Stimulated activated memory B cell treated with anti-CD40 and anti-IgM and Interleukin-4, amounts not matched to agents 10 μg/mL and 1 μg/mL and 100 μg/mL, for 72 hours (primary cell): ENCODE measurements around the gene ZNF429.
"Not testable (repeated sequence)": the region's sequence is repeated elsewhere in the genome, so short reads cannot be mapped to it uniquely, and the experiment has no call there.

Source experiments
- ATAC-seq: fragments of 150-1000 bp; cut with Tn5 transposase; 2 replicates; pipeline ENCODE4 v1.10.0; 2021
- H3K27ac Mint-ChIP-seq: one replicate; pipeline ENCODE4 v1.8.0; 2022; ENCODE audit warnings: mild to moderate bottlenecking, mixed read lengths
- H3K27me3 Mint-ChIP-seq: one replicate; pipeline ENCODE4 v1.8.0; 2022; ENCODE audit warnings: mixed read lengths
- H3K36me3 Mint-ChIP-seq: one replicate; pipeline ENCODE4 v1.8.0; 2022; ENCODE audit warnings: mixed read lengths
- H3K4me1 Mint-ChIP-seq: one replicate; pipeline ENCODE4 v1.8.0; 2022; ENCODE audit warnings: mixed read lengths
- H3K4me3 Mint-ChIP-seq: one replicate; pipeline ENCODE4 v1.8.0; 2022; ENCODE audit warnings: mild to moderate bottlenecking, moderate library complexity, mixed read lengths
- H3K9me3 Mint-ChIP-seq: one replicate; pipeline ENCODE4 v1.8.0; 2022; ENCODE audit warnings: mixed read lengths

The ZNF429 gene

GRCh38 chr19:21492947-21493906 lies 12.2 kb upstream of the ZNF429 start:
- ATAC-seq: no peak
- H3K9me3 Mint-ChIP-seq: no peaks in the 10 kb centered on the region

GRCh38 chr19:21496876-21497275 lies 8.5 kb upstream of the ZNF429 start:
- H3K4me3 Mint-ChIP-seq: no peak overlapping the region
- H3K27me3 Mint-ChIP-seq: no peaks in the 10 kb centered on the region
- no peak overlapping the region for H3K27ac Mint-ChIP-seq
- H3K36me3 Mint-ChIP-seq: no peaks in the 10 kb centered on the region
- no peak for ATAC-seq
- H3K9me3 Mint-ChIP-seq: no peaks in the 10 kb centered on the region
- no peaks in the 10 kb centered on the region for H3K4me1 Mint-ChIP-seq

More at GRCh38 chr19:21492947-21493906, 12.2 kb upstream of the ZNF429 start:
- no peaks in the 10 kb centered on the region for H3K27me3 Mint-ChIP-seq
- H3K4me1 Mint-ChIP-seq: no peaks in the 10 kb centered on the region
- H3K27ac Mint-ChIP-seq: no peak overlapping the region
- no peaks in the 10 kb centered on the region for H3K36me3 Mint-ChIP-seq
- no peak overlapping the region for H3K4me3 Mint-ChIP-seq

DNA sequence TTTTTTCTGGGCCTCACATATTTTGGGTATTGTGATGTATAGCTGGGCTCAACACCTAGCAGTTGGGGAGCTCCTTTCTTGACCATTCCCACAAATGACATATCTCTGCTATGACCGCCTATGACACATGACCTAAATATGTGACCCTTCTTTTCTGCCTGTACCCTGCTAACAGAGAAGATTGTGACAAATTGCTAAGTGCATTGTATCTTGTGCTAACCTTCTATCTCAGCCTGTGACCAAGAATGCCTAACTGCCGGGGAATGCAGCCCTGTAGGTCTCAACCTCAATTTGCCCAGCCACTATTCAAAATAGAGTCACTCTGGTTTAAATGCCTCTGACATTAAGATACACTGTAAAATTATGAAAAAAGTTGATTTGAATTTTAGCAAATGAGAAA lies 6.8 kb upstream of the ZNF429 start:
- ATAC-seq: no peak
- Mint-ChIP-seq H3K4me3 (no peak overlapping the region), H3K36me3 (no peaks in the 10 kb centered on the region), H3K27me3 (no peaks in the 10 kb centered on the region), H3K9me3 (no peaks in the 10 kb centered on the region), H3K4me1 (no peaks in the 10 kb centered on the region), H3K27ac (no peak overlapping the region)

- no peaks in the 10 kb centered on the region for H3K27me3 Mint-ChIP-seq
- no peak for ATAC-seq
- peaks cover 45% of the 10 kb centered on the region for H3K36me3 Mint-ChIP-seq
- no peak overlapping the region for H3K27ac Mint-ChIP-seq
- H3K9me3 Mint-ChIP-seq: peaks cover 7% of the 10 kb centered on the region
- no peak overlapping the region for H3K4me3 Mint-ChIP-seq
- peaks cover 25% of the 10 kb centered on the region for H3K4me1 Mint-ChIP-seq
Measured at GRCh38 chr19:21508198-21508597, 2.8 kb downstream of the ZNF429 start.

- H3K4me1 Mint-ChIP-seq: peaks cover 12% of the 10 kb centered on the region
- H3K36me3 Mint-ChIP-seq: peaks cover 65% of the 10 kb centered on the region
- not testable (repeated sequence) for H3K27me3 Mint-ChIP-seq, ATAC-seq, H3K4me3 Mint-ChIP-seq, H3K27ac Mint-ChIP-seq
- H3K9me3 Mint-ChIP-seq: peaks cover 14% of the 10 kb centered on the region
Measured at GRCh38 chr19:21511058-21511457, 5.7 kb downstream of the ZNF429 start.

GRCh38 chr19:21512609-21513008 lies 7.2 kb downstream of the ZNF429 start:
- H3K36me3 Mint-ChIP-seq: peaks cover 73% of the 10 kb centered on the region
- not testable (repeated sequence) for H3K27me3 Mint-ChIP-seq, H3K4me1 Mint-ChIP-seq, H3K4me3 Mint-ChIP-seq, ATAC-seq, H3K27ac Mint-ChIP-seq
- peaks cover 19% of the 10 kb centered on the region for H3K9me3 Mint-ChIP-seq

DNA sequence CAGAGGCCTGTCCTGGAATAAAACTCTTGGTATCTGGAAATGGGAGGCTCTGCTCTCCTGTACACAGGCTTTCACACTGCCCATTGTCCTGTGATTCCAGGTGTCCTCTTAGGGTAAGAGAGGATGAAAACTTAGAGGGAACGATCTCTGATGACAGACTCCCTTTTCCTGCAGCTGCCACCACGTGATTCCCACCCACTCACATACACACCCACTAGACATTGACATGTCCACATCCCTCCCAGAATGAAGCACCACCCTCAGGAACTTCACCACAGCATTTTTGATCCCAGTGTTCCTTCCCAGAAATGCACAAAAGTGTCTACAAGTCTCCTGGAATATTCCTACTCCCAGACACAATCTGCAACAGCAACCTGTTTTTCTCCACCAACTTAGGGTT lies 8.2 kb downstream of the ZNF429 start:
- no peaks in the 10 kb centered on the region for H3K27me3 Mint-ChIP-seq

GRCh38 chr19:21519488-21519887 lies 14.1 kb downstream of the ZNF429 start:
- Mint-ChIP-seq H3K9me3 (peaks cover 28% of the 10 kb centered on the region), H3K4me1 (no peaks in the 10 kb centered on the region), H3K36me3 (peaks cover 86% of the 10 kb centered on the region), H3K27ac (no peak overlapping the region), H3K27me3 (no peaks in the 10 kb centered on the region), H3K4me3 (no peak overlapping the region)
- no peak for ATAC-seq

More for the DNA sequence above, 8.2 kb downstream of the ZNF429 start:
- ATAC-seq: no peak
- Mint-ChIP-seq H3K27ac (no peak overlapping the region), H3K9me3 (peaks cover 24% of the 10 kb centered on the region), H3K4me1 (no peaks in the 10 kb centered on the region), H3K4me3 (no peak overlapping the region), H3K36me3 (peaks cover 74% of the 10 kb centered on the region)

GRCh38 chr19:21532904-21533303 lies 27.5 kb downstream of the ZNF429 start:
- Mint-ChIP-seq H3K27me3 (no peaks in the 10 kb centered on the region), H3K36me3 (peaks cover 91% of the 10 kb centered on the region), H3K9me3 (peaks cover 28% of the 10 kb centered on the region), H3K4me3 (no peak overlapping the region), H3K4me1 (no peaks in the 10 kb centered on the region), H3K27ac (no peak overlapping the region)
- ATAC-seq: no peak

- peaks cover 66% of the 10 kb centered on the region for H3K36me3 Mint-ChIP-seq
- not testable (repeated sequence) for H3K27ac Mint-ChIP-seq, ATAC-seq, H3K4me1 Mint-ChIP-seq, H3K4me3 Mint-ChIP-seq, H3K27me3 Mint-ChIP-seq
- H3K9me3 Mint-ChIP-seq: peaks cover 28% of the 10 kb centered on the region
Measured at GRCh38 chr19:21536741-21537290, 31.4 kb downstream of the ZNF429 start.

DNA sequence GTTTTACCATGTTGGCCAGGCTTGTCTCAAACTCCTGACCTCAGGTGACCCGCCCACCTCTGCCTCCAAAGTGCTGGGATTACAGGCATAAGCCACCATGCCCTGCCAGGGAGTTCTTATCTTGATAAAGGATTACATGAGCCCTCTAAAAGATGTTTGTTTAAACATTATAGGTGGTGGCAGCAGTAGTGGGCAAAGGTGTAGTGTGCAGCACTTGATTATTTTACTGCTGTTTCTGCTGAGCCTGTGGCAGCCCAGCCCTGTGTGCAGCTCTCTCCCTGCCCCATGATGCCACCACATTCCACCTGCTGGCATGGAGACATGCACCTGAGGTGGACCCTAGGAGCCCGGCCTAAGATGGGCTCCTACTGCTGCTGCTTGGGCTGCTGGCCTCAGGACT lies 54.0 kb downstream of the ZNF429 start:
- Mint-ChIP-seq H3K27me3 (no peaks in the 10 kb centered on the region), H3K9me3 (peaks cover 3% of the 10 kb centered on the region), H3K36me3 (peaks cover 24% of the 10 kb centered on the region), H3K27ac (no peak overlapping the region), H3K4me1 (no peaks in the 10 kb centered on the region), H3K4me3 (no peak overlapping the region)
- ATAC-seq: no peak

- no peaks in the 10 kb centered on the region for H3K27me3 Mint-ChIP-seq
- no peaks in the 10 kb centered on the region for H3K4me1 Mint-ChIP-seq
- no peak overlapping the region for H3K4me3 Mint-ChIP-seq
- H3K27ac Mint-ChIP-seq: no peak overlapping the region
- peaks cover 13% of the 10 kb centered on the region for H3K36me3 Mint-ChIP-seq
- H3K9me3 Mint-ChIP-seq: peaks cover 8% of the 10 kb centered on the region
- no peak for ATAC-seq
Measured at GRCh38 chr19:21564406-21564805, 59.0 kb downstream of the ZNF429 start.

DNA sequence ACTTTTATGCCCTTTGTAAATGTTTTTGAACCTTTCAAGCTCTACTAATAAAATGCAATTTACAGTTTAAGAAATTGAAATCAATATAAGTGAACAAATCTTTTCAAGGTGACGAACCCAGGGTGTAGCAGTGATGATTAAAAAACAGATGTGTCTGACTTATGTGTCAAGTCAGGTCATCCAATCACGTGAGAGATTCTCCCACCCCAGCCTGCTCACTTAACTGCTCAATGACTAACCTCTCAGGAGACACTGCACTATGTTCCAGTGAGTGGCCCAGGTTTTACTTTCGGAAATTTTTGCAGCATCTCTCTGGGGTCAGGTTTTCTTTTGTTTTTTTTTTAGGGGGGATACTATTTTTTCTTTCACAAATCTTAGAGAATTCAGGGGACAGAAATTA lies 60.7 kb downstream of the ZNF429 start:
- no peak for ATAC-seq

GRCh38 chr19:21567806-21568205 lies 62.4 kb downstream of the ZNF429 start:
- not testable (repeated sequence) for H3K27ac Mint-ChIP-seq, H3K36me3 Mint-ChIP-seq, H3K4me1 Mint-ChIP-seq, ATAC-seq, H3K27me3 Mint-ChIP-seq
- Mint-ChIP-seq H3K4me3 (peak overlapping the region; percentile 61), H3K9me3 (peaks cover 12% of the 10 kb centered on the region)

More for the DNA sequence above, 60.7 kb downstream of the ZNF429 start:
- no peaks in the 10 kb centered on the region for H3K27me3 Mint-ChIP-seq
- H3K9me3 Mint-ChIP-seq: peaks cover 10% of the 10 kb centered on the region
- no peaks in the 10 kb centered on the region for H3K4me1 Mint-ChIP-seq
- H3K36me3 Mint-ChIP-seq: peaks cover 6% of the 10 kb centered on the region
- no peak overlapping the region for H3K27ac Mint-ChIP-seq
- H3K4me3 Mint-ChIP-seq: no peak overlapping the region

DNA sequence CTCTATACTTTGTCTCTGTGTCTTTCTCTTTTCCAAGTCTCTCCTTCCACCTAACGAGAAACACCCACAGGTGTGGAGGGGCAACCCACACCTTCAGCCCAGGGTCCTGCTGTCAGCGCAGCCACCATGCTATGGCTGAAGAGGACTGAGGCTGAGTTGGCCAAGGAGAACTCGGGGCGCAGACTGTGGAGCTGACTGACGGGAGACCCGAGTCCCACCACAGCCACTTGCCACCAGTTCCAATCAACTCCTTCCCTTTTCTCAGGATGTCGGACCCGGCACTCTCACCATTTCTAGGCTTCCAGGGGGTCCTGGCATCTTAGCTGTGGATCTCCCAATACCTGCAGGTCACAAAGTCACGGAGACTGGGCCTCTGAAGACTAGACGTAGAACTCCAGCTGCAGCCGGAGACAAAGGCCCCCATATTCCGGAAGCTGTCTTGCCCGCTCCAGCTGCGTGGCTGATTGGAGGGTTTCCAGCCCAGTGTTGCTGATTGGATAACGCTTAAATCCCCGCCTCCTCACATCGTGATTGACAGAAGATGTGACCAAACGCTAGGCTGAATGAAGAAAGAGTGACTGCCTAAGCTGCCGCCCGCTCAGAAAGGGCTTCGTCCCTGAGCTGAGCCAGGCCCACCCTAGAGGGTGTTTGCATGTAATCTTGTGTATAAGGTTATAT lies 63.6 kb downstream of the ZNF429 start:
- peaks cover 6% of the 10 kb centered on the region for H3K36me3 Mint-ChIP-seq
- peak; percentile 94 for ATAC-seq
- H3K4me3 Mint-ChIP-seq: peak overlapping the region; percentile 85
- peak overlapping the region; percentile 80 for H3K27ac Mint-ChIP-seq
- H3K4me1 Mint-ChIP-seq: no peaks in the 10 kb centered on the region
- H3K27me3 Mint-ChIP-seq: no peaks in the 10 kb centered on the region
- peaks cover 16% of the 10 kb centered on the region for H3K9me3 Mint-ChIP-seq
